CD4-positive, alpha-beta T cell treated with Interleukin-17A for 1 hour (primary cell): ENCODE data around the gene SMARCAD1.

Experiments
- DNase-seq: peaks from one replicate; pipeline ENCODE4 v3.0.0-alpha.2; 2020

The SMARCAD1 gene

GRCh38 chr4:94207469-94208224, at the start of gene SMARCAD1:
Gene SMARCAD1, plus strand, starts transcription at chr4:94207865. Its CDS starts 530 bp downstream, at chr4:94208395.
- DNase-seq: peak; percentile 90

DNA sequence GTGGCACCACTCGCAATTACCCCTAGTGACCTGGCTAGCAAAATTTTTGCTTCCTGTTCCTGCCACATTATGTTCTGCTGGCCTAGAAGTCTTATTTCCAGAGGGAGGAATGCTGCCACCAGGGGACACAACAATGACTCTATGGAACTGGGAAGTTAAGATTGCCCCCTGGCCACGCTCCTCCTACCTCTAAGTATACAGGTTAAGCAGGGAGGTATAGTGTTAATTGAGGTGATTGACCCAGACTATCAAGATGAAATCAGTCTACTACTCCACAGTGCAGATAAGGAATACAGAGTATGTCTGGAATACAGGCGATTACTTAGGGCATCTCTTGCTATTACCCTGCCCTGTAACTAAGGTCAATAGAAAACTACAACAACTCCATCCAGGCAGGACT, 48.8 kb upstream of the SMARCAD1 start:
- DNase-seq: no peak

DNA sequence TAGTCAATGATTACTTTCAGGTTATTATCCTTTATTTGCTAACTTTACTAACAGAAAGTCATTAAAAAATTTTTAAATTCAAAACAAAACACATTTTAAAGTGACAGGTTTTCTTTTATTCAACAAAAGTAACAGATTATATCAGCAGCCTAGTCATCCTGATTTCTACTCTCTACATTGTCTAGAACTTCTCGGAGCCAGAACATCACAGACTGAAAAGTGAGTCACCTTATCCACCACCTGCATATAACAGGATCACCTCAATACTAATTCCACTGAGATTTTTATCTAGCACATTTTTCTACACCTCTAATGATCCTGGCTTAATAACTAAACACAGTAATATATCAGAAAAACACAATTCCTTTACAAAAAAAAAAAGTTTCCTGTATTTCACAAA, 47.9 kb upstream of the SMARCAD1 start:
- DNase-seq: no peak

- no peak for DNase-seq
Measured at GRCh38 chr4:94160774-94161173, 46.9 kb upstream of the SMARCAD1 start.

GRCh38 chr4:94165256-94165655, 42.4 kb upstream of the SMARCAD1 start:
- no peak for DNase-seq

GRCh38 chr4:94168321-94168720, 39.3 kb upstream of the SMARCAD1 start:
- no peak for DNase-seq

DNA sequence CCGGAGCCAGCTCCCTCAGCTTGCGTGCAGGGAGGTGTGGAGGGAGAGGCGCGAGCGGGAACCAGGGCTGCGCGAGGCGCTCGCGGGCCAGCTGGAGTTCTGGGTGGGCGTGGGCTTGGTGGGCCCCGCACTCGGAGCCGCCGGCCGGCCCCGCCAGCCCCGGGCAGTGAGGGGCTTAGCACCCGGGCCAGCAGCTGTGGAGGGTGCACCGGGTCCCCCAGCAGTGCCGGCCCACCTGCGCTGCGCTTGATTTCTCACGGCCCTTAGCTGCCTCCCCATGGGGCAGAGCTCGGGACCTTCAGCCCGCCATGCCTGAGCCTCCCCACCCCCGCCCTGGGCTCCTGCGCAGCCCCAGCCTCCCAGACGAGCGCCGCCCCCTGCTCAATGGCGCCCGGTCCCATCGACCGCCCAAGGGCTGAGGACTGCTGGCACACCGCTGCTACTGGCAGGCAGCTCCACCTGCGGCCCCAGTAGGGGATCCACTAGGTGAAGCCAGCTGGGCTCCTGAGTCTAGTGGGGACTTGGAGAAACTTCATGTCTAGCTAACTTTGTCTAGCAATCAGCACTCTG, 37.8 kb upstream of the SMARCAD1 start:
- no peak for DNase-seq

DNA sequence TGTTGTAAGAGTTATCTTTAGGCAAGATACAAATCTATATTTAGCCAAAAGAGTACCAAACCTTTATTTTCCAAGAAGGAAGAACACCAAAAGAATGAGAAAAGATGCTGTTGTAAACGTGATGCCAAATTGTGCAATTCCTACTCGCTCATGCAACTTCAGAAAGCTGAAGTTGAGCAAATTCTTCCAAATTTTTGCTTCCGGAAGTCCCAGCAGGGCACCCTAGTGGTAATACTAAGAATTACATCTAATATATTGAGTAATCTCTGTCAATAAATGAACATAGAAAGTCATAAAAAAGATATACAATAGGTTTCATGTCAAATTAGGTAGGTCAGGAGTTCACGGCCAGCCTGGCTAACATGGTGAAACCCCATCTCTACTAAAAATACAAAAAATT, 36.0 kb upstream of the SMARCAD1 start:
- no peak for DNase-seq

DNA sequence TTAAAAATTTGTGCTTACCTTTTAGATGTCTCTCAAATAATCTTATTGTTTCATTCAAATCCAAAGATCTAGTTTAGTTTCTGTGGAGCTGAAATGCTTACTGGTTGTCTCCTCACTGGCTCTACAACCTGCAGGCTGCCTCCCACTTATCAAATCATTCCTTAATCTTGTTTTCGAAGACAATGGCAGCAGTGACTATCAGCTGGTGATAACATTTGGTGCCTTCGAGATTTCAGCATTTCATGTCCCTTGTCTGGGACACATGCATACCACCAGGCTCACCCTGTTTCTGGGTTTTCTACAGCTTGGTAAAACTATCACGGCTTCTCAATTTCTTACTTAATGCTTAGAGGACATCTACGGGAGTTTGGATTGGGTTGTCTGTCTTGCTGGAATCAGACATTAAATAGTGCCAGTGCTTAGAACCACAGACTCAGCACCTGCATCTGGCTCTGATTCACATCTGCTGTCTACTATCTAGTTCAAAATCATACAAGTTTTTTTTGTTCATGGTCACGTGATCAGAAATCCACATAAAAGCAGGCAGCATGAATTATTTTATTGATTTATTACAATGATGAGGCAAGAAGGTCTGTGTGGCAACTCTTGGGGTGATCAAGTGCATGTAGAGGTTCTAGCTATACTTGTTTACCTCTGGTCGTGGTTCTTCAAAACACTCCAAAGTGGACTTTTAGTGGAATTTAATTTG, 32.0 kb upstream of the SMARCAD1 start:
- DNase-seq: no peak

DNA sequence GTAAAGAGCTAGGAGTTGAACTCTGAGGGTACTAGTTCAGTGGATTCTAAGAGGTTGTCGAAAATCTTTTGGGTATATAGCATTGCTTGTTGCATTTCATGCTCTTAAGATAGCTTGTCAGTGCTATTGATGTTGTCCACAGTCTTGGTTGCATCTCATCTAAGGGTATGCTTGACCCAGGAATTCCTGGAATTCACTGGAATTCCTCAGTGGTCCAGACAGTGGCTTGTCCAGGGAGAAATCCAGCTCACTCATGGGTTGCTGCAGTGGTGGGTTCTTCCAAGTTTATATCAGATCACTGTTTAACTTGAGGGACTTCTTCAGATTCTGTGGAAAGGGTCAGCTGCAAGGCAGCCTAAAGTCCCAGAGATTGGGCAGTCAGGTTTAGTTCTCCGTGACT, 29.8 kb upstream of the SMARCAD1 start:
- no peak for DNase-seq

GRCh38 chr4:94181815-94182214, 25.9 kb upstream of the SMARCAD1 start:
- no peak for DNase-seq

- DNase-seq: no peak
Measured at GRCh38 chr4:94202769-94203168, 4.9 kb upstream of the SMARCAD1 start.

- no peak for DNase-seq
Measured at GRCh38 chr4:94208266-94208665, 601 bp downstream of the SMARCAD1 start.

DNA sequence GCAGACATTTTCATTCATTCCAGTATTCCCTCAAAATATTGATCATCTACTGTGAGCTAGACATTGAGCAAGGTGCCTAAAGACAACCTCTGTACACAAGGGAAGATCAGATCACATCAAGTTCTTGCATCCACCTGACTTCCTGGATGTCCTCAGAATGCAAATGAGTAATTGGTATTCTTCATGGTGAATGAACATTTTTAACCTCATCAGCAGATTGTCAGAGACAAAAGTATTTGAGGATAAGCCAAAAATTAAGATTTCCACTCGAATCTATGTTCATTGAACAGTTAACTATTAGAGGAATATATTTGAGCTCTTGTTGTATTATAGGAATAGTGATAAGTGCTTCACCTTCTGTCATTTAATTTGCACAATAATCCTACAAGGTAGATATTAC, 1.3 kb downstream of the SMARCAD1 start:
- DNase-seq: no peak

DNA sequence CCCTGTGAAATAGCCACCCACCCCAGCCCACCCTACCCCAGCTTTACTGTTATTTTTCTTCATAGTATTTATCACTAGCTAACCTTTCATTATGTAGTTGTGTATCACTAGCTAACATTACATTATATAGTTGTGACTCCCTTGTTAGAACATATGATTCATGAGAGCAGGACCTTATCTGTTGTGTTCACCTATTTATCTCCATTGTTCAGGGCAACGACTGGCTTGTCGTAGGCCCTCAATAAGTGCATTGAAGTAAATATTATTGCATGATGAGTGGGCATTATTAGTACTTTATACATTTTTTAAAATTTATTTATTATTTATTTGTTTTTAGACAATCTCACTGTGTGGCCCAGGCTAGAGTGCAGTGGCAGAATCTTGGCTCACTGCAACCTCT, 4.2 kb downstream of the SMARCAD1 start:
- no peak for DNase-seq

- DNase-seq: no peak
Measured at GRCh38 chr4:94214703-94215319, 7.1 kb downstream of the SMARCAD1 start.

DNA sequence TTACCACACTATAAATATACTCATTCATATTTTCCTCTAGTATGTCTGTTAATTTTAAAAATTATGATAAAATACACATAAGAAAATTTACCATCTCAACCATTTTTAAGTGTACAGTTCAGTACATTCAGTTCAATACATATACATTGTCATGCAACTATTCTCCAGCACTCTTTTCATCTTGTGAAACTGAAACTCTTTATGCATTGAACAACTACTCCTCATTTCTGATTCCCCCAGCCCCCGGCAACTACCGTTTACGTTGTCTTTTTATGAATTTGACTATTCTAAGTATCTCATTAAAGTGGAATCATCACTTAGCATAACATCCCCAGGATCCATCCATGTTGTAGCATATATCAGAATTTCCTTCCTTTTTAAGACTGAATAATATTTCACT, 8.7 kb downstream of the SMARCAD1 start:
- DNase-seq: no peak

DNA sequence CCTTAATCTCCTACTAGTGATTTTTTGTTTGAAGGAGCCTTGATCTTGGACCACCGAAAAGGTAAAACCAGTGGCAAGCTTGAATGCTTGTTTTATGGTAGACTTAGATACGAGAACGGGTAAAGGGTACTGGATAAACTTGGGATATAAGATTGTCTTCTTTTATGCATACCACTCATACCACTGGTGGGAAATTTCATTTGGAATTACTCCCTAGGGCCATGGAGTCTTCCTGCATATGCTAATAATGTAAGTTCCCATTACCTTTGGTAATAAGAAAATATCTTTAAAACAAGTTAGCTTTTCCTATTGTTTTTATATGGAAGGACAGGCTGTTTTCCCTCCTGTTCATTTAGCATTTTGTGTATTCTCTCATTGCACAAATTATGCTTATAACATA, 11.7 kb downstream of the SMARCAD1 start:
- DNase-seq: no peak

GRCh38 chr4:94221916-94222315, 14.3 kb downstream of the SMARCAD1 start:
- no peak for DNase-seq

DNA sequence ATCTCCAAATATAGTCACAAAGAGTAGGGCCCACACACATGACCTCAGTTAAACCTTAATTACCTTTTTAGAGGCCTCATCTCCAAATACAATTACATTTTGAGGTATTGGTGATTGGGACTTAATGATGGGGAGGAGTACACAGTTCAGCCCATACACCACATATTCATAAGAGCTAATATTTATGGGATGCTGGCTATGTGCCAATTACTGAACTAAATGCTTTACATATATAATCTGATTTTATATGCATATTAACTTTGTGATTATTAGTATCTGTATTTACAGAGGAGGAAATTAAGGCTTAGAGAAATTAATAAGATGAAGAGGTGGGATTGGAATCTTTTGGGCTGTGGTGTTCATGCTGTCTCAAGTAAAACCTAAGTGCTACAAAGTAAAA, 17.8 kb downstream of the SMARCAD1 start:
- no peak for DNase-seq

DNA sequence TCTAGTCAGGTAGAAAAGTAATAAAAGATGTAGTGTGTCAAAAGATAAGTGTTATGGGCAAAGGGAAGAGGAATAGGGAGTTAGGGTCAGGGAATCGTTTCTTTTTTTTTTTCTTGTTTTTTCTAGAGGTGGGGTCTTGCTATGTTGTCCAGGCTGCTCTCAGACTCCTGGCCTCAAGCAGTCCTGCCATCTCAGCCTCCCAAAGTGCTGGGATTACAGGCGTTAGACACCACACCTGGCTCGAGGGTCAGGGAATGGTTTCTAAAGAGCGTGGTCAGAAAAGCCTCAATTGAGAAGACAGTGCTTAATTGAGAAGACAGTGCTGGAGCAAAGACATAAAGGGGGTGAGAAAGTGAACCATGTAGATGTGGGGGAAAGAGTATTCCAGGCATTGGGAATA, 19.1 kb downstream of the SMARCAD1 start:
- no peak for DNase-seq

DNA sequence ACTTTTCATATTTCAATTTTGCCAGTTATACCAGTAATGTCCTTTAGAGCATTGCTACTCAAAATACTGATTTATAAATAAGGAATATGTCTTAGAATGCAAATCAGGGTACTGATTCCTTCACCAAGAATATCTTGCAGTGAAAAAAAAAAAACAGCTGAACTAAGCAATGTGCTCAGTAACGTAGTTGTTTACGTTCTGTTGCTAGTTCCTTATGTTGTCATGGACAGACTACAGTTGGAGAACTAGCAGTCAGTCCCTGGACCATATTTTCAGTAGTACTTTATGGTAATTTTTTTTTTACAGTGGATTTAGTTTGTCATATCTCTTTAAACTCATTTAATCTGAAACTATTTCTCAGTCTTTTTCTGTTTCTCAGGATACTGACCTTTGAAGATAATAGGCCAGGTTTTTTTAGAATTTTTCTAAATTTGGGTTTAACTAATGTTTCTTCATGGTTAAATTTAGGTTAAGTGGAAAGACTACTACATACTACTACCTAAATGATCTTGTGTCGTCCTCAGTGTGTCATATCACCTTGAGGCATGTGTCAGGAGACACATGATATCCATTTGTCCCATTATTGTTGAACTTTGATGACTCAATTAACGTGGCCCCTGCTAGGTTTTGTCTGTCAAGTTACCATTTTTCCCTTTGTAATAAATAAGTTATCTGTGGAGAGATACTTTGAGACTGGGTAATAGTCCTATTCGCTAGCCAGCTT, 21.0 kb downstream of the SMARCAD1 start:
- no peak for DNase-seq

GRCh38 chr4:94232519-94232918, 24.9 kb downstream of the SMARCAD1 start:
- no peak for DNase-seq
